Epithelial cell of alveolus of lung (primary cell): ENCODE measurements around the gene TFAP2E. TPM values are rescaled to one million over a fixed set of nuclear protein-coding genes. Genes with fewer than 3 reads are reported as not detected.

Source experiments
- total RNA-seq: library from RNA; depleted of rRNA; stranded (reverse); fragments of >200 nt; gene quantifications from 2 replicates; pipeline ENCODE4 v1.2.1, GENCODE V29; 2015

The TFAP2E gene
- total RNA-seq: 0.16 and 0.26 TPM in 2 replicates

GRCh38 chr1:35573198-35574124, at the start of gene TFAP2E:
Gene TFAP2E (plus strand): TSS chr1:35573314. CDS start chr1:35573578, 264 bp downstream.

DNA sequence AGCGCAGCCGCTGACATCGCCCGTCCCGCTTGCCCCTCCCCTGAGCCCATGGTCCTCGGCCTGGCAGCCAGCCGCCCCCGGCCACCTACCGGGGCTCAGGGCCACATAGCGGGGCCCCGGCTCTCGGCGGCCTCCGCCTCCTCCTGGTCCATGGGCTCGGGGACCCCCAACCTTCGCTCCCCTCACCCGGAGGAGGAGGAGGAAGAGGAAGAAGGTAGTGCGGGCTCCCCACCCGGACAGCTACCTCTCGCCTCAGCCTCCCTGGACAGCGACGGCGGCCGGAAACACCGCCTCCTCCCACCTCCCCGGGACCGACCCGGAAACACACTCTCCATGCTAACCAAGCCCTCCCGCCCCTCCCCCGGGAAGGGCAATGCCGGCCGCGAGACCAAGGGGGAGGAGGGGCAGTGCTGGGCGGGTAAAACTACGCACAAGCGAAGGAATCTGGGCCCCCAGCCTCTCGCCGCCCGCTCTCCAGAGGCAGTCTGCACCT, 15.9 kb upstream of the TFAP2E start, which contains the start of gene KIAA0319L:
Gene KIAA0319L (minus strand): TSS at position 286 of the 493 bp plus-strand sequence. CDS start 2,912 bp downstream, outside the sequence.

DNA sequence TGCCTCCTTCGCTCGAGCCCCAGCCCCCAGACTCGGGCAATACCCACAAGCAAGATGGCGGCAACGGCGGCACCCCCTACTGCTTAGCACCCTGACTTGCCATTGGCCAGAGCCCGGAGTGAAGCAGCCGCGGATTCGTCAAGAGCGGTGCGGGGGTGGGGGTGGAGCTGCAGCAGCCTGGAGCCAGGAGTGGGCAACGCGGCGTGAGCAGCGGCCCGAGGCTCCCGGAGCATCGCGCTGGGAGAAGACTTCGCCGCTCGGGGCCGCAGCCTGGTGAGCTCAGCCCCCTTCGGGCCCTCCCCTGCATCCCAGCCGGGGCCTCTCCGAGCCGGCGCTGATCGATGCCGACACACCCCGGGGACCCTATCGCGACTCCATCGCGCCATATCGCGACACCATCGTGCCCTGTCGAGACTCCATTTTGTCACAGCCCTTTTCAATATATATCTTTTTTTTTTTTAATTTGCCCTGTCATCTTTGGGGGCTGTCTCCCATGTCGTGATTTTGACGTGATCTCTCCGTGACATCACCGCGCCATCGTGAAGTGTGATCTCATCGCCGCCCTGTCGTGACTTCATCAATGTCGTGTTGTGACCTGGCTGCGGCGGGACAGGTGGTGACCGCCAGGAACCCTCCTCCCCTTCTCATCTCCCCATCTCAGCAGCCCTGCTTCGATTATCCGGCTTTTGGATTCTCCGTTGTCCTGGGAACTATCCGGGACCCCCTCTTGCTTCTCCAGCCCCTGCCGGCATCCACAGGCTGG, 15.3 kb upstream of the TFAP2E start, which contains the start of gene NCDN:
Gene NCDN (plus strand): TSS at position 189 of the 763 bp plus-strand sequence. CDS start 392 bp downstream, at position 581.

DNA sequence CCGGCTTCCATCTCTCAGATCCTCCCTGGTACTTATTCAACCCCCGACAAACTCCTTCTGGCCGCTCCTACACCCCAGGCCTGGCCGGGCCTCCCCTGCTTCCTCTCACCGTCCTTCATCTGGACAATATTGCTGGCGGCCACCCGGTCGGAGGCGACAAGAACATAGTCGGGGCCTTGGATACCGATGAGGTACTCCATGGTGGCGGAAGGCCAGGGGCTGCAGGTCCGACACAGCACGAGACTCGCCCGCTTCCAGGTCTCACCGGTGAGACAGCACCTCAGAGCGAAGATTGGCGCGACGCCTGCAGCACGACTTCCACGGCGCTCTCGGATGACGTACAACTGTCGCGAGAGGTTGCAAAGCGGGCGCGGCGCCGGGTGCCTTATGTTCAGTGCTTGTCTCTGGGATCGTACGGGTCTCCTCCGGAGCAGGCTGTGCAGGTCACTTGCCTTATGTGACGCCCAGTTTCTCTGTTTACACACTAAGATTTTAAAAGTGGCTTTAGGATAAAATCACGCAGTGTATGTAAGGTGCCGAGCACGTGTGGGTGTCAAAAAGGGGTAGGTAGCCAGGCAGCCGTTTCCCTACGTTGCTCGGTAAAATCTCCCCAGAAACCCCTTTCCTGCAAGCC, 68.2 kb downstream of the TFAP2E start, which contains the start of gene PSMB2:
Gene PSMB2 (minus strand): TSS at position 294 of the 634 bp plus-strand sequence. CDS start 94 bp downstream, at position 200.

Other genes starting within 250 kb of the TFAP2E start
- 35.8 and 39.2 TPM in 2 replicates for gene KIAA0319L, start 15.9 kb upstream of the TFAP2E start, total RNA-seq
- gene NCDN, start 15.5 kb upstream of the TFAP2E start, total RNA-seq: 27.9 and 28.6 TPM in 2 replicates
- 49.6 and 75.6 TPM in 2 replicates for gene PSMB2, start 68.2 kb downstream of the TFAP2E start, total RNA-seq
- gene C1orf216, start 145.6 kb downstream of the TFAP2E start, total RNA-seq: 10.1 and 10.7 TPM in 2 replicates
- 3.9 and 12.7 TPM in 2 replicates for gene CLSPN, start 196.7 kb downstream of the TFAP2E start, total RNA-seq
- gene AGO4, start 234.7 kb downstream of the TFAP2E start, total RNA-seq: 4.9 and 6.5 TPM in 2 replicates